Activated naive CD4-positive, alpha-beta T cell treated with anti-CD3 and anti-CD28 coated beads, Interleukin-2, amount 50 U/mL, for 16 hours (primary cell): ENCODE data around the gene CIAO2A.

Experiments
- DNase-seq: peaks from one replicate; pipeline ENCODE4 v3.0.0-alpha.2; 2020

The CIAO2A gene

GRCh38 chr15:64037966-64038365 lies 55.7 kb downstream of the CIAO2A start:
- DNase-seq, result no peak

GRCh38 chr15:64037116-64037515 lies 56.5 kb downstream of the CIAO2A start:
- DNase-seq, result no peak

GRCh38 chr15:64035525-64035924 lies 58.1 kb downstream of the CIAO2A start:
- no peak for DNase-seq

- DNase-seq, result no peak
Observed at GRCh38 chr15:64034519-64034918, 59.1 kb downstream of the CIAO2A start.

DNA sequence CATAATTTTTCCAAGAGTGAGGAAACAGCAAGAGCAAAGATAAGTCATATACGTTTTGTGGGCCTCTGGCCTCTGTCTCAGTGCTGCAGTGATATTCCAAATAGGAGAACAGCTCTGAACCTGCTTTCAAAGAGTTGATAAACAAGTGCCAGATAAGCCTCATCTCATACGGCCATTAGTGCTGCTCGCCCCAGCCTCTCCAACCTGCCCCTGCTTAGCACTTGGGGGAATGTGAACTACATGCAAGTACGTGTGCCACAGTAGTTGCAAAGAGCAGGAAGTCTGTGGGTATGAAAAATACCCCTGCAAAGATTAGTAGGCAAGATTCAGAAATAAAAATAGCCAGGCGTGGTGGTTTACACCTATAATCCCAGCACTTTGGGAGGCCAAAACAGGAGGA lies 61.3 kb downstream of the CIAO2A start:
- DNase-seq, result no peak

- DNase-seq, result no peak
Observed at GRCh38 chr15:64030123-64030522, 63.5 kb downstream of the CIAO2A start.

- no peak for DNase-seq
Observed at GRCh38 chr15:64029633-64030032, 64.0 kb downstream of the CIAO2A start.

- no peak for DNase-seq
Observed at GRCh38 chr15:64029110-64029509, 64.5 kb downstream of the CIAO2A start.

DNA sequence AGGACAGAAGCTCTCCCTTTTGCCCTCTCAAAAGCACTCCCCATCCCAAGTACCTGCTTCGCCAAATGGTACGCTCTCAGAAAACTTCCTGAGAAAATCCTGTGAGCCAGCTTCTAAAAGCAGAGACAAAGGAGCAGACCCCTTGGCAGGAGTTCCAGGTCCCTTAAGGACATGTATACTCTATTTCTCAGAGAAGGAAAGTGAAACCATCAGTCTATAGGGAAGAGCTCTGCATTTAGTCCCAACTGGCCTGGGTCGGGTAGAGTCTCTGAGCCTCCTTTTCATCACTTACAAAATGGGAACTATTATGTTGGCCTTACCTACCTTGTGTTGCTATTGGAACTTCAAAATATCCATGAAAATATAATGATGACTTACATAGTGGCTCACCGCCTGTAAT lies 67.0 kb downstream of the CIAO2A start:
- DNase-seq, result no peak

DNA sequence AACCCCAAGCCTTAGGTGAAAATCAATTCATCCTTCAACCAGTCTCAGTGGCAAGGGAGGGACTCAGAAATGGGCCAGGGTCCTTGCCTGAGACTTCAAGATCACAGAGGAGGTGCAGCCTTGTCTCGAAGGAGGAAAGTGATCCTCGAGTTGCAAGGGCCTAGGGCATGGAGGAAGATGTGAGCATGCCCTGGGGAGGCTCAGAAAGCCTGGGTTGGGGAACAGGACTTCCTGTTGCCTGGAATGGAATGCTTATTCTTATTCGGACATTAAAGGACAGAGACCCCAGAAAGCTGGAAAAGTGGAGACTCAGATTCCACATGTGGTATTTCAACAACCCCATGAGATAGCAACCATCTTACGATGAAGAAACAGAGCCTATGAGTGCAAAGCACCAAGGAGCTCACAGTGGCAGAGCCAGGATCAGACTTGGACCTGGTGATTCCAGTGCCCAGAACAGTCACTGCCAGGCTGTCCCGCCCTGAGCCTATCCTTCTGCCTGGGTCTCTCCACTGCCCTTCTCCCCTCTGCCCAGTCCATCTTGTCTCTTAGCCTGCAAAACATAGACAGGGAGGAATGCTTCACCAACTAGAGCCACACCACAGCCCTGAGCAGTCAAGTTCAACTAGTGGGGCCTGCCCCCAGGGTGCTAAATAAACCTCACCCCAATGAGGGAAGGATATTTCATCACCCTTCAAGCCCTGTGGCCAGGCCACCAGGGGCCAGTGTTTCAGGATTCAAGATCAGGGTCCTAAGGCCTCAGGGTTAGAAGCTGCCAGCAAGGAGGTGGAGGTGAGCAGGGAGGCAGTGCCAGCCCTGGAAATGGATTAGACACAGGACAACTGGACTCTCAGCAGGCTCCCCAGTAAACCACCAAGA lies 69.2 kb downstream of the CIAO2A start:
- DNase-seq, result no peak

DNA sequence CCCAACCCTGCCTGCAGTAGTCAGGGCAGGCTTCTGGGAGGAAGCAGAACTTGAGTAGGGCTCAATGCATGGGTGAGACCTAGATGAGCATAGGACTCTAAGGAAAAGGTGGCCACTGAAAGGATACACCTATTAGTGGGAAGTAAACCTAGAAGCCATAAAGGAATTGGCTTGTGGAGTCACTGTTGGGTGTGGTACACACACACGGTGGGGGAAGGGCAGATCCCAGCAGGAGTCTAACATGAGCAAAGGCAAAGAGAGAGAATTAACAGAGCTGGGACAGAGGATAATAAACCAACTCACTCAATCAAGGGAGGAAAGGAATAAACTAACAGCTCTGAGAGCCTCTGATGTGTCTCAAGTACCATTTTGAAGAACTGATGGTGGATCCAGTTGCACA lies 70.4 kb downstream of the CIAO2A start:
- DNase-seq, result no peak

DNA sequence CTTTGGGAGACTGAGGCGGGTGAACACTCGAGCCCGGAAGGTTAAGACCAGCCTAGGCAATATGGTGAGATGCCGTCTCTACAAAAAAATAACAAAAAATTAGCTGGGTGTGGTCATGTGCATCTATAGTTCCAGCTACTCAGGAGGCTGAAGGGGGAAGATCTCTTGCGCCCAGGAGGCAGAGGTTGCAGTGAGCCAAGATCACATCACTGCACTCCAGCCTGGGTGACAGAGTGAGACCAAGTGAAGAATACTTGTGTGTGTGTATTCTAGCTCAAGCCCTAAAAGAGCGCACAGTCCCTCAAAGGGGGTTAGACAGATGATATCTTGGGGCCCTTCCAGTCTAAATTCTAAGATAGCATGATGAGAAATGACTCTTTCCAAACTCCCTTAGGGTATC lies 71.1 kb downstream of the CIAO2A start:
- no peak for DNase-seq
